Stimulated activated CD4-positive, alpha-beta T cell treated with anti-CD3 and anti-CD28 coated beads, Interleukin-12 subunit alpha, Interleukin-12 subunit beta, amount 100 ng/mL, for 48 hours (primary cell): ENCODE measurements around the gene STAT4.
A peak's percentile ranks its signal among the peaks of the same experiment; 100 is the strongest.

Source experiments
- DNase-seq, 3 donors: peaks; one replicate each; pipeline ENCODE4 v3.0.0-alpha.2; 2020; ENCODE audit warnings: low read depth in 2 of 3, low spot score in 1 of 3

Gene STAT4

DNA sequence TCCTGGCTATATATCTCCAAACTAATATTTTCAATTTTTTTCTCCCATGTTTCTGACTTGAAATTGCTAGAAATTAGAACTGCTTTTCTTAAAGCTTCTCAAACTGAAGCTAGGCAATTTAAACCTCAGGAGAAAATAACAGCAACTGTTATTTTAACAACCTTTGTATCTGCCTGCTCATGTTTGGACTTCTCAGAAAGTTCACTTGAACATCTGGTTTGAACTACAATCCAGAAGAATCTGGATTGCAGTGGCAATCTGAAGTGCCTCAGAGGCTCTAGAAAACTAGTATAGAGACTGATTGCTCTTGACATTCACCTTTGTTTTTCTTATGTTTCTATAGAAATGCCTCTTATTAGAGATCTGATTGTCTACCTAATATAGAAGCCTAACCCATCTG is 64.1 kb downstream of the STAT4 start:
- DNase-seq: no peak

DNA sequence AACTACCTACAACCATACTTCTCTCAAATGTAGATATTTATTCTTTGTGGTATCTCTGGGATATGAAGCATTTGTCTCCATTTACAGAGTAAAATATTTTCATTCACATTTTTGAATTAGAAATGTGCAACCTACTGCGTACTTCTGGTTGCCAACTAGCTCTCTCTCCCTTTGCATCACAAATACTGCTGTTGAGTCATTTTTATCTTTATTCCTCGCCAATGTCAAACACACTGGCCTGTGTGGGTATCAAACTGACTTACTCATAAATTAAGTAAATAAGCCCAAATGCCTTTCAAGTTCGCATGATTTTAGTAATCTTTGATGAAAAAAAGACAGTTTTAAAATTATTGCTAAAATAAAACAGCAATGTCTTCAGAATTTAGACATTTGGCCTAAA is 67.3 kb downstream of the STAT4 start:
- no peak for DNase-seq

DNA sequence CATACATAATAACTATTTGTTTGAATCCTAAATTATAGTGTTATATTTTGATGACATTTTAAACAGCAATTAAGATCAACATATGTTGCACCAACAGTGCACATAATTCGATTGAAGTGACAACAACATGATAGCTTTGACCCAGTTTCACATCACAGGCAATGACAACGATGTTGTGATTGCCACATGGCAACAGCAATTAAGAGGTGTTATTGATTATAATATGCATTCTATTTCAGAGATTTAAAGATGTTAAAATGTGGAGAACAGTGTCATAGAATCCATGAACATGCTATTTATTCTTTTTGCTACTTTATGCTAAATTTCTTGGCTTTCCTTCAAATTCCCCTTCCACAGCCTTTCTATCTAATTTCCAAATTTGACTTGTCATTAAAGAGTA is 68.5 kb downstream of the STAT4 start:
- DNase-seq: no peak

DNA sequence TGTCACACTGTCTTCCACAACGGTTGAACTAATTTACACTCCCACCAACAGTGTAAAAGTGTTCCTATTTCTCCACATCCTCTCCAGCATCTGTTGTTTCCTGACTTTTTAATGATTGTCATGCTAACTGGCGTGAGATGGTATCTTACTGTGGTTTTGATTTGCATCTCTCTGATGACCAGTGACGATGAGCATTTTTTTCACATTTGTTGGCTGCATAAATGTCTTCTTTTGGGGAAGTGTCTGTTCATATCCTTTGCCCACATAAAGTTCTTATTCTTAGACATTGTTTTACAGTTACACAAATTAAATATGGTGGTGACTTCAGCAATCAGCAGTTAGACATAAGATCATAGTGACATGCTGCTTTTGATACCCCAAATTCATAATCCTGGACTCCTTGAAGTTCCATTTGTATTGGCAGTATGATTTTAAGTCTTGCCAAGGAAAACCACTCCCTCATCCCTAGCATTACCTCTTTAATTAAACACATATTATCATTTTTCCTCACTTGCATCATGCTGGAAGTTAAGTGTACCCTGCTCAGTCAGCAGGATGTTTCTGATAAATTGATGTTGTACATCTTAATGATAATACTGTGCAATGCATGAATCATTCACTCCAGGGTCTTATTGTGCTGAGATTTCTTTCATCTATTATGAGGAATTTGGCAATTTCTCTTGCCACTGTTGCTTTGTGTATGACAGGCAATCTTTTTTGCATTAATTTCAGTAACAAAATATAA is 69.2 kb downstream of the STAT4 start:
- no peak for DNase-seq

DNA sequence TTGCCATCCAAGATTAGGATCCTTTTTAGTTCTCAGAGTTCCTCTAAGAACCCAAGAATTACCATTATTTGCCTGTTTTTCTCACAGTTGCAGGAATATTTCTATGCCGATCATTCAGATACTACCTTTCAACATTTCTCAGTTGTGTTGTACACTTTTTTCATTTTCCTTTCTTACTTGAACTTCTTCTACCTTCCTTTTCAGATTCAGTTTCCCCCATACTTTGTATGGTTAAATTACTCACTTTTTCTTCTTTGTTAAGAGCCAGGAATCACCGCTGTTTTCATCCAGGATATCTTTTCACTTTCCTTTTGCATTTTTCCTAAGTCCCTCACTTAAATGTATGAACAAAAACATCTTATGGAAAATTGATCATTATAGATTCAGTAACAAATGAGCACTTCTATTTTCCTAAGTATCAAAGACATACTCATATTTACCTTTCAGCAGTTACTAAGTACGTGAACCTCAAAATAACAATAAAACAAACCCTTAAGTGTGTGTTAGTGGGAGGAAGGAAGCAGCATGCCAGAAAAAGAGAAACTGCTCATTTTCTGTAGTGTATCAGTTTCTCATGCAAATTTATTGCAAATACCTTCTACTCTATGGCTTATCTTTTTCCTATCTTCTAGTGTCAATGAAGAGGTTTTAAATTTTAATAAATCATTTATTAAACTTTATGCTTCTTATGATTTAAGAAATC is 72.5 kb downstream of the STAT4 start:
- no peak for DNase-seq

DNA sequence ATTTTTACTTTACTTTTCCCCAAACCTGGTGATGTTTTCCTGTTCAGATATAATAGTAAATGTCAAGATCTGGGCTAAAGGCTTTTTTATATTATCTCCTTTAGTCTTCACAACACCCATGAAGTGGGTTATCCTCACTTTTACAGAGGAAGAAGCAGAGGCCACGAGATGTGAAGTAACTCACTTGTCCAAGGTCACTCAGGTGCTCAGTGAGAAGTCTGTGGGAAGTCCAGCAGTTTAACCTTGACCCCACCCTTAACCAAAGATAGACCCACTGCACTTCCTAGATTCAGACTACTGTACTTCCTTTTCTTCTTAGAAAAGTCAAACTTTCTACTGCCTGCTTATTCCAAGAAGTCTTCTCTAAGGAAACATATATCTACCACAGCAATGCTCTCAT is 80.5 kb downstream of the STAT4 start:
- no peak for DNase-seq

DNA sequence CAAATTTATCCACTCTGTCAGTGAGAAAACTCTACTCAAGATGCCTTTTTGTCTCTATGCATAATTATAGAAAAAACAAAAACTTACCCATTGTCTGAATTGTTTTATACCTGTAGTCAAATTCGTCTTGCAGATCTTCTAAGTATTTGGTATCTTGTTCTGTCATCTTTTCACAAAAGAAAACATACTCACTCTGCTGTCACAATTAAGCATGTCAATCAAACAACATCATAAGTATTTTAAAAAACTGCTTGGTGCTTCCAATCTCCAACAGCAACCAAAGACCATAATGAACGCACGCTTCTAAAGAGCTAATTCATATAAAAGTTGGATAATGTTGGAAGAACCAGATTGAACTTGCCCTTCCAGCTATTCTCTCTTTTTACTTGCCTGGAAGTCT is 81.2 kb downstream of the STAT4 start:
- DNase-seq: no peak

DNA sequence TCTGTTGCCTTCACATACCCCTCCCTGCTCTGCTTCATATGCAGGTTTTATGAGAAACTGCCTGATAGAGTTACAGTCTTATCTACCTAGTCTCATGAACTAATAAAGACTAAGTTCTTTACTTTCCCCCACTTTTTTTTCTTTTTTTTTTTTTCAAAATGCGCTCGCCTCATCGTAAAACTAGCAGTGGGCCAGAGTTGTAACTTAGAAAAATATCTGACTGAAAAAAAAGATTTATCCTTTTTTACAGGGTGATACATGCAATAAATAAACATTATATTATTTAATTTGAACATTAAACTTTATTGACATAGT is 83.9 kb downstream of the STAT4 start:
- DNase-seq: no peak

DNA sequence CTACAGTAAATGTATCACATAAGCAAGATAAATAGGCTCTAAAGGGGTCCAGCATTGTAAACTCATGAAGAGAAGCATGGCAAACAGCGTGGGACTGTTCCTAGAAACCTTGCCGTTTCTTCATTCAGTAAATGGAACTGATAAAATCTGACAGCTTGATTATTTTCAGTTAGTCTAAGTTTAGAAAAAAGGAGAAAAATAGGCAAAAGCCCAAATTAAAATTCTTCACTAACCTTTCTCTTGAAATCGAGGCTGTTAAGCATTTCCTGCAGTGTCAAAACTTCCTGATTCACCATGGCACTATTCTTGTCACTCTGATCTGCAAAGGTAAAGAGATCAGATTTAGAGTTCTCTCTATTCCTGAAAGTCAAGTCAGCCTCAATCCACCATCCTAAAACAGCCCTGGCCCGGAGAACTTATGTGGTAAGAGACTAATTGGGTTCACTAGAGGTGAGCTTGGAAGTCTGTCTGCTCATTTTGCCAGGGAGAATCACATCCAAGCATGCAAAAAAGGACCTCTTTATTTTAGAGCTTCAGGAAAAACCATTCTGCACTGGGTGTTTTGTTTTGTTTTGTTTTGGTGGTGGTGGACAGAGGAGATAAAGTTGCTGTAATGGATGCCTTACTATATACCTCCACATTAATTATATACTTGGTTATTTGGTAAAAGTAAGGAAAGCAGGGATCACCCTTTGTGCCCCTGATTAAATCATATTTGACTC is 84.4 kb downstream of the STAT4 start:
- no peak for DNase-seq

DNA sequence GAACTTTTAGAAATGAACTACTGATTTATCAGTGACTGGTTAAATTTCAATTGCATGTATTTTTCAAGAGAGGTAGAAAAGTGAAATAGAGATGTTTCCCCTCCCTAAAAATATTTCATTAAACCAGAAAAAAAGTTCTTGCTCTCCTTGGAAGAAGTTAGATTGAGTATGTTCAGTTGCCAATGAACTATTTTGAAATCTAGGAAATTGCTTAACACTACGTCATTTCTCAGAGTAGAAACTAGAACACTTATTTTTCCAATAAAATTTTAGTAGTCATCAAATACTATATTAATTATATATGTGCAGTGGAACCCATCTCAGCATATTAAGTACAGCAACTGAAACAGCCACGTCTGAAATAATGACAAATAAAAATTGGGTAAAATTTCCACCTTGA is 85.0 kb downstream of the STAT4 start:
- DNase-seq: no peak

DNA sequence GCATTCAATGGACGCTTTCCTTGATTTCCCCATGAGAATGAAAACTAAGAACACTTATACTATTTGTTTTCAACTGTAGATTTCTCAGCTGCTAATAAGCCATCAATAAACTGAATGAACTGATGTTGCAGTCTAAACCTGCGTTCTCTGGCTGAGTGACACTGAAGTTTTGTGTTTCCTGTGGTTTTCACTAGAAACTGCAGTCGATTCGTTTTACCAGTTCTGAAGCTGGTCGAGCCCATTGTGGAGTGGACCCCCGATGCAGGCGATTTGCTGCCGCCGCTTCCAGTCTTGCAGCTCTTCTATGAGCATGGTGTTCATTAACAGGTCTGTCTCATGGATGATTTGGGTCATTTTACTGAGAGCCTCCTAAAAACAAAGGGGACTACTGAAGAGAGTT is 86.2 kb downstream of the STAT4 start:
- no peak for DNase-seq

DNA sequence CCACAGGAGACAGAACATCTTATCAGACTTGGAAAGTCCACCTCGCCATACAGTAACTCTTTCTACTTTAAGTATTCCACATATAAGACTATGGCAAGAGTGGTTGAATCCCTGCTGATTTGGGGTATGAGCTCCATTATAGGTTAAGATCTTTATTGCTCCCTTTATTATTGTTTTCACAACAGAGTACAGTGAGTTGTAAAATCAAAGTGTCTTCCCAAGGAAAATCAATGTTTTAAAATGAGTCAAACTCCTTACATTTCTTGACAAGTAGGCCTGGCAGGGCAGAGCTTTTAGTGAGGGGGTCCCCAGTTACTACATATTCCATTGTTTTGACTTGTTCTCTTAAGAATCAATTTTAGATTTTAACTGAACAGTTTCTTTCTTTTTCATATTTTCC is 87.2 kb downstream of the STAT4 start:
- no peak for DNase-seq

DNA sequence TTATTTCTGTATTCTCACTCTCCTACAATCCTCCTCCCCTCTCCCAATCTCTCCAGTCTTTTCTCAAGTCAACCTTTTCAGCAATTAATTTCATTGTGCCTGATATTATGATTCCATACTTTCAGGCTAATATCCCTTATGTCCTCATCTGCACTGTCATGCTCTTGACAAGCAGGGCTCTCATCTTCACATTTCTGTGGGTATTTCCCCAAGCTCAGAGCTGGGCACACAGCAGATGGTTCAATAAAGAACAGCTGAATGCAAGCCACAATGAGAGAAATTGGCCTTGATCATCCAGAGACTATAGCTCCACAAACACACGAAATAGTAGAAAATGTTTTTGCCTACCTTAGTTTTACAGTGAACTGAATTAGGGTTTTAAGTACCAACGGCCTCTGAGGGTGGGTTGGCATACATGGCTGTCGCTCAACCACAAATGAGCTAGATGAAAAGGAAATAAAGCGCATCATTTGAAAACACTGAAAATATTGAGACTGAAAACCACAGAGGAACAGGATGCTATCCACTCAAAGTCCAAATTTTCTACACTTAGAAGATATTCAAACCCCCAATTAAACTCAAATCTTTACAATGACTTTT is 89.3 kb downstream of the STAT4 start:
- DNase-seq: no peak

DNA sequence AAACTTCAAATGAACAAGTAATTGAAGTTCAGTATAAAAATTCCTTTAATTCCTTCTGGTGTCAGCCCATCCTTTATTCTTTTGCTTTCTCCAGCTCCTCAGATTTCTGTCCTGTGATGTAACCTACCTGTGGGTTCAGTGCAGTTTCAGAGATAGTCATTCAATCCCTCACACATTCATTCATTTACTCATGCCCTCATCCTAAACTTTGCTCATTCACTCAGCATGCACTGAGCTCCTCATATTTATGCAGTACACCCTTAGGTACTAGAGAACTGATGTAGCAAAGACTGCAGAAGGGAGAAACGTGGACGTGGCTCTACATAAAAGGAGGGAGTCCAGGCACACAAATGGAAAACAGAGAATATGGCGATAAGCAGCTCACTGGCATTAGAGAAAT is 91.5 kb downstream of the STAT4 start:
- DNase-seq: no peak

DNA sequence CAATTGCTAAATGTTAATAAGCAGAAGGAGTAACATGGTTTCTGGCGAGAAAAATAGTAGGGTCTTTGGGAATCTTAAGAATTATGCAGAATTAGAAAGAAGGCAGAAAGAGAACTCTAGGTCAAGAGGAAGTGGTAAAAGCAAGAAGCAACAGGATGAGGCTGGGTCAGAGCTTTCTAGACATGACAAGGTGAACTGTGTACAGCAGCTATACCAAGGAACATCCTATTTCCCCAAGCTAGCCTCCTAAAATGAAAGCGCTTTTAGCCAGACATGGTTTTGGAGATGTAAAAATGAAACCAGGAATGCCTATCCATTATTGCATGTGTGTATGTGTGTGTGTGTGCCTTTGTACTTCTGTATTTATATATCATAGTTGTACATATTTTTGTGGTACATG is 94.6 kb downstream of the STAT4 start:
- no peak for DNase-seq

DNA sequence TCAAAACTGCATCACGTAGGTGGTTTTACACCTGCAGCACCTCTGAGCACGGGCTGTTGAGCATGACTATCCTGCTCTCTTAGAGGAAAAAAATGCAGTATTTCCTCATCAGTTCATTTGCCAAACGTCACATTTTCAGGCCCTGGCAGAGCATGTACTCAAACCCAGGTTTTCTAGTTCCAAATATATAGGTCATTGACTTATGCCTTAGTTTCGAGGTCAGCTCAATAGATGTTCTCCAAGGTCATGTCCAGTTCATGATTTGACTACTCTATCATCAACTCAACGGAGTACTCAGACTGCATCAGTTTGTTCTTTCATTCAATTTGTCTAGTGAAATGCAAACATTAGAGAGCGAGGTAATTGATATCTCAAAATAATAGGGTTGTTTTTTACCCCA is 97.5 kb downstream of the STAT4 start:
- DNase-seq: no peak

DNA sequence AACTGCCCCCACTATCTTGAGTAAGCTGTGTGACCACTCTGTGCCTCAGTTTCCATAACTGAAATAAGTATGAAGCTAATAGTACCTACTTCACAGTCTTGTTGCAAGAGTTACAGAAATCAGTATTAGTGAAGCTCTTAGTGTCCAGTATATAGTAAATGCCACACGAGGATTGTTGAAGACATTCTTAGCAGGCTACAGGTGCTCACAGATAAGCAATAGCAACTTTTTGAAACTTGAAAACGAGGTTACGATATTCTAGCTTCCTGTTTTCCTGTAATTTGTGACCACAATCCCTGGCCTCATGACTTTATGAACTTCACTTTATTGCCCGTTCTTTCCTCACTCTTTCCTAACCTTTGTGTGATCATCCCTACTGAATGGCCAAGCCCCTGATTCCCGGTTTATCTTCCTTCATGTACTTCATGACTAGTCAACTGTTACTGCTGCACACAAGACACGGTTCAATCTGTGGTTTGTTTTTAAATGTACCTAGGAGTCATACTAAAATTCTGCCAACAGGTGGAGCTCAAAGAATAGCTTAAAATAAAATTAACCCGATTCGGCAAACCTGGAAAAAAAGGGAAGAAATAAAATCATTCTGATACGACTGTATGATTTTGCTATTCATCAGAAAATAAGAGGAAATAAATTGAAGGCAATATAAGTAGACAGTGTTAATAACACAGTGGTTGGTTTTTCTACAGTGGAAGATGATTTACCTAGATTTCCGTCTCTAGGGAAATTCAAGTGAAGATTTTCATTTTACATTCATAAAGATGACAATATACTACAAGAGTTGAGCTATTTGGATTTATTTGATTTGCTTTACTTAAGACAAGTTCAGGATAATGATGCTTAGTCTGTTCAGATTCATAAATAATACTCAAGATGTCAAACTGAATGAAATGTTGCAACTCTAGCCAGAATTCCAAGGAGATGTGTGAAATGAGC is 98.7 kb downstream of the STAT4 start:
- DNase-seq: peak in 1 of 3 donors; percentile 52

DNA sequence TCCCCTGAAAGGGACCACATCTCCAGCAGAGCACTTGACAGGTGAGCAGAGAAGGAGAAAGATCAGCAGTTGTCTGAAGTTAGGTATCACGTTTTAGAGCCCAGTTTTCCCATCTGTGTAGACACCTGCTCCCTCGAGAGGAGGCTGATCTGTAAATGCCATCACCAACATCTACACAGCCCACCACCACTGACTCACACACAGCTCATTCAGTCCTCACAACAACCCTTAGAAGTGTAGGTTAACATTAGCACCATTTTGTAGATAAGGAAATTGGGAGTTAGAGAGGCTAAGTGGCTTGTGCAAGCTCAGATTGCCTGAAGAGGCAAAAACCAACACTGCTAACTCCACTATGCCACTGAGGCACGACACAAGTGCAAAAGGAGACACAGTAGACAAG is 99.6 kb downstream of the STAT4 start:
- no peak for DNase-seq

DNA sequence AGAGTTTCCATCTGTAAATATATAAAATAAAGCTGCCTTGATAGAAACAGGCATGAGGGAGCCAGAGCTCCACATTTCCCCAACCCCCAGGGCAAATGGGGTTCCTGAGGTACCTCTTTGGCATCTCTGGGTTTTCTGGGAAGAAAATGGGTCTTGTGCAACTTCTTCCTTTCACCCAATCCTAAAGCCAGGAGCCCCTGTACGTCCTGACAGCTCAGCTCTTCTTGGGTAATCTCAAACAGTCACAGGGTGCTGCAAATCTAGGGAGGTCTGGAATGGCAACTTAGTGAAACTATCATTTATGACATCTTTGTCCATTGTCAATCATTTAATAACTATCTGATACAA is 100.2 kb downstream of the STAT4 start:
- no peak for DNase-seq

DNA sequence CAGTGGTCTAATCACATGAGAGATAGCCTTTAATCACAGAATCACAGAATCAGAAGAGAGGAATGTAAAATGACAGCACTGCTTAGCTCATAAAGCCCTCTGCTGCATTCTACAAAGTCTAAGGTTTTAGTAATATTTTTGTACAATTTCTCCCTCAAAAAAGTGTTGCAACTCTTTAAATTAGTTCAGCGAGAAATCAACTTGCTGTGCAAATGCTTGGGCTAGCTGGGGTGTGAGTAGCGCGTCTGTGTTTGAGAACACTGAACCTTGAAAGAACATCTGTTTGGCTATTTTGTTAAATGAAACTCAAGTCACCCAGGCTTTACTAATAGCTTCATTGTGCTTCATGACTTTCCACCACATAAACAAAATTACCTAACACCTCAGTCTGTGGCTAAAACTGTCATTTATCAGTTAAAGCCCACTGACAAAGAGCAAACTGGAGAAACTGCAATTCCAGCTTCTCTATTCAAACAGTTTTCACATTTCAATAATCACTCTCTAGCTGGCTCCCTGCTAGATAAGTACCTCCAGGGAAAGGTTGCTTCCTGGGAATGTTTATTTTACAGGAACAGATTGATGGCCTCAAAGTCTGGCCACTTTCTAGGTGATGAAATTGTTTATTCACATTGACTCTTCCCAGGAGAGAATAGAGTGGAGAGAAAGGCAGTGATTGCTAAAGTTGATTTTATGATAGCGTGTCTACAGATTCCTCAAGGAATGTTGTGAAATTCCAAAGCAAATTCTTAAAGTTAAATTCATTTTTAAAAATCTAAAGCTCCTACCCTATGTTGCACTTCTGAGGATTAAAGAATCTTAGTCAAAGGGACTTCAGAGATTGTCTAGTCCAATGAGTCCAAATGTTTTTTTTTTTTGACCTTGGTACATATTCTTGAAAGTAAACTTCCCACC is 100.8 kb downstream of the STAT4 start:
- DNase-seq: no peak
